Smooth muscle cell (in vitro differentiated cells): ENCODE results near the gene INSC. TPM values are rescaled to one million over a fixed set of nuclear protein-coding genes. Genes with fewer than 3 reads are reported as not detected.
A peak's percentile ranks its signal among the peaks of the same experiment; 100 is the strongest.

Source experiments
- DNase-seq: peaks from one replicate; lab custom pipeline; 2025; ENCODE audit not compliant: unreplicated experiment; lab: John Stamatoyannopoulos, UW
- H2AFZ ChIP-seq: fragments of 200-600 bp; sonication (generic); 2 replicates; pipeline ENCODE4 v1.6.0; 2016; ENCODE audit warnings: antibody characterized with exemption, low read depth, mild to moderate bottlenecking
- H3F3A ChIP-seq: fragments of 200-600 bp; sonication (generic); 2 replicates; pipeline ENCODE4 v1.6.0; 2017; ENCODE audit warnings: antibody characterized with exemption, low read depth
- H3K27ac ChIP-seq: fragments of 200-600 bp; sonication (generic); 2 replicates; pipeline ENCODE4 v1.5.1; 2016; ENCODE audit warnings: low read depth, mild to moderate bottlenecking
- H3K27me3 ChIP-seq: fragments of 200-600 bp; sonication (generic); 2 replicates; pipeline ENCODE4 v1.6.1; 2016; ENCODE audit warnings: low read depth, mild to moderate bottlenecking
- H3K36me3 ChIP-seq: fragments of 200-600 bp; sonication (generic); 2 replicates; pipeline ENCODE4 v1.5.1; 2016; ENCODE audit warnings: low read depth
- H3K4me1 ChIP-seq: fragments of 200-600 bp; sonication (generic); 2 replicates; pipeline ENCODE4 v1.5.1; 2016; ENCODE audit warnings: low read depth
- H3K4me2 ChIP-seq: fragments of 200-600 bp; sonication (generic); 2 replicates; pipeline ENCODE4 v1.6.0; 2016; ENCODE audit warnings: mild to moderate bottlenecking
- H3K4me3 ChIP-seq: fragments of 200-600 bp; sonication (generic); 2 replicates; pipeline ENCODE4 v1.5.1; 2016; ENCODE audit warnings: mild to moderate bottlenecking
- H3K79me2 ChIP-seq: fragments of 200-600 bp; sonication (generic); 2 replicates; pipeline ENCODE4 v1.6.0; 2016; ENCODE audit warnings: low read depth, mild to moderate bottlenecking
- H3K9ac ChIP-seq: fragments of 200-600 bp; sonication (generic); 2 replicates; pipeline ENCODE4 v1.6.0; 2016; ENCODE audit warnings: low read depth
- H3K9me3 ChIP-seq: fragments of 200-600 bp; sonication (generic); replicated peaks from 2 replicates; pipeline ENCODE4 v1.5.1; 2016; ENCODE audit warnings: low read depth
- H4K20me1 ChIP-seq: fragments of 200-600 bp; sonication (generic); 2 replicates; pipeline ENCODE4 v1.6.0; 2016; ENCODE audit warnings: low read depth
- CTCF ChIP-seq: fragments of 200-600 bp; sonication (generic); IDR thresholded peaks from 2 replicates; pipeline ENCODE4 v1.5.1; 2017; ENCODE audit warnings: borderline replicate concordance, mild to moderate bottlenecking, antibody characterized with exemption; ENCODE audit not compliant: insufficient read depth, poor library complexity, severe bottlenecking
- WGBS: methylation state at CpG from one replicate; pipeline ENCODE4 v1.1.7; 2016; ENCODE audit warnings: low lambda C conversion rate; 5-methylcytosine and 5-hydroxymethylcytosine counted together
- polyA plus RNA-seq: library from polyadenylated mRNA; unstranded; fragments of >200 nt; fragmentation: Nextera tagmentation; extraction: Ambion mirVana; gene quantifications from 2 replicates; pipeline ENCODE4 v1.2.1, GENCODE V29; 2016
- total RNA-seq: library from RNA; depleted of rRNA; stranded (reverse); fragments of >200 nt; gene quantifications from 2 replicates; pipeline ENCODE4 v1.2.3, GENCODE V29; 2014

INSC gene
- total and polyA plus RNA-seq, 2 experiments from 2014 or later = not detected

- Histone ChIP-seq H3K4me3 (peak within 1 kb of the TSS; percentile 51), H3K4me1 (peaks cover 8% of the 10 kb centered on the region), H3K9ac (no peak within 1 kb of the TSS), H3K27ac (no peak within 1 kb of the TSS), H3K27me3 (peaks cover 29% of the 10 kb centered on the region), H3K79me2 (no peaks in the 10 kb centered on the region), H3K36me3 (no peaks in the 10 kb centered on the region), H3K4me2 (peak within 1 kb of the TSS; percentile 86), H3K9me3 (no peaks in the 10 kb centered on the region), H3F3A (no peaks in the 10 kb centered on the region), H2AFZ (peak within 1 kb of the TSS; percentile 82), H4K20me1 (no peaks in the 10 kb centered on the region)
- TF ChIP-seq CTCF = no peak
- no peak for DNase-seq
- WGBS = 3% methylated on average over 60 of the region's 60 CpGs
Measured at GRCh38 chr11:15073361-15074205, 41.1 kb upstream of the INSC start, which contains the start of gene CALCB. CALCB (plus strand) TSS chr11:15073593; CDS start chr11:15074719, 1,126 bp downstream.

- Histone ChIP-seq H3K4me1 (peaks cover 8% of the 10 kb centered on the region), H3K9ac (no peak overlapping the region), H3K36me3 (no peaks in the 10 kb centered on the region), H3K27me3 (peaks cover 29% of the 10 kb centered on the region), H2AFZ (peak overlapping the region; percentile 82), H3F3A (no peaks in the 10 kb centered on the region), H3K27ac (no peak overlapping the region), H4K20me1 (no peaks in the 10 kb centered on the region), H3K4me3 (peak overlapping the region; percentile 51), H3K9me3 (no peaks in the 10 kb centered on the region), H3K79me2 (no peaks in the 10 kb centered on the region), H3K4me2 (peak overlapping the region; percentile 86)
- peak; percentile 72 for TF ChIP-seq CTCF
- 9% methylated on average over 33 of the region's 33 CpGs for whole genome bisulfite sequencing
- DNase-seq = peak; percentile 36
Measured at GRCh38 chr11:15074206-15075161, 40.2 kb upstream of the INSC start.

GRCh38 chr11:15075162-15075526 is 39.6 kb upstream of the INSC start:
- peaks cover 8% of the 10 kb centered on the region for H3K4me1 ChIP-seq
- H3K36me3 ChIP-seq = no peaks in the 10 kb centered on the region
- H3K27ac ChIP-seq = no peak overlapping the region
- no peak overlapping the region for H2AFZ ChIP-seq
- TF ChIP-seq CTCF = no peak
- no peaks in the 10 kb centered on the region for H3K9me3 ChIP-seq
- no peaks in the 10 kb centered on the region for H3K79me2 ChIP-seq
- H3K9ac ChIP-seq = no peak overlapping the region
- H3K4me3 ChIP-seq = no peak overlapping the region
- H4K20me1 ChIP-seq = no peaks in the 10 kb centered on the region
- DNase-seq = no peak
- 46% methylated on average over 4 of the region's 4 CpGs for WGBS
- no peak overlapping the region for H3K4me2 ChIP-seq
- peaks cover 29% of the 10 kb centered on the region for H3K27me3 ChIP-seq
- H3F3A ChIP-seq = no peaks in the 10 kb centered on the region
